NCI-H1417 treated with DMSO at 0.1 percent for 48 hours (cell line): ENCODE results near the gene TACC3.
"Not testable (repeated sequence)": the region's sequence is repeated elsewhere in the genome, so short reads cannot be mapped to it uniquely, and the experiment has no call there.

ENCODE experiments used
- DNase-seq: peaks from one replicate; lab custom pipeline; 2025; lab: John Stamatoyannopoulos, UW

The TACC3 gene

GRCh38 chr4:1721003-1721665 lies at the start of gene TACC3, which contains the start of gene TMEM129:
TSS of gene TACC3 (plus strand) at chr4:1721521. CDS start at chr4:1723422, 1,901 bp downstream.
TSS of gene TMEM129 (minus strand) at chr4:1721323. CDS start at chr4:1720837, 486 bp downstream.
- peak; percentile 76 for DNase-seq

DNA sequence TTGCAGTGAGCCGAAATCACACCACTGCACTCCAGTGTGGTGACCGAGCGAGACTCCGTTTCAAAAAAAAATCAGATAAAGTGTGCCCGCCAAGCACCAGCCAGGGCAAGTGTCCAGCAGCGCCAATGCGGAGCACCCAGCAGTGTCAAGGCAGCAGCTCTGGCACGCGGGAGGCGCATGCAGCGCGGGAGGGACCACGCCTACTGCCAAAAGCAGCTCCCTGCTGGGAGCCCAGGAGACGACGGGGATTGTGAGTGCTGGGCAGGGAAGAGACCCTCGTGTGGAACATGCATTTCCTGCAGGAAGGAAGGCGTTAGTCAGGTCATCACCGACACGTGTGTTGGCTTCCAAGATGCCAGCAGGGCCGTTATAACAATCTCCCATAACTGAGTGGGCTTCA lies 47.6 kb upstream of the TACC3 start:
- DNase-seq, result no peak

DNA sequence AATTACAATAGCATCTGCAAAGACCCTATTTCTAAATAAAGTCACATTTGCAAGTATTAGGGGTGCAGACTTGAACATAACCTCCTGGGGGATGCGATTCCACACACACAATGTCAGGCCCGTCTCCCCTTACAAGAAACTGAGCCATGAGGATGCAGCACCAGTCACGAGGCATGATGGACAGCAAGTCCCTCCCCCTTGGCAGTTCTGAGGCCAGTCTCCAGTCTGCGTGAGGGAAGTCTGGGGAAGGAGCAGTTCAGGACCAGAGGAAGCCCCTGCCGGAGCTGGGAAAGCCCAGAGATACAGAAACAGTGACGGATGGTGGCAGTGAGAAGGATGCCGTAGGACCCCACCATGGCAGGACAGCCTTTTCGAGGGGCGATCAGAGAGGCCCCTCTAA lies 46.6 kb upstream of the TACC3 start:
- DNase-seq, result no peak

GRCh38 chr4:1675136-1675801 lies 46.1 kb upstream of the TACC3 start:
- no peak for DNase-seq

GRCh38 chr4:1675802-1676137 lies 45.6 kb upstream of the TACC3 start:
- DNase-seq, result no peak

DNA sequence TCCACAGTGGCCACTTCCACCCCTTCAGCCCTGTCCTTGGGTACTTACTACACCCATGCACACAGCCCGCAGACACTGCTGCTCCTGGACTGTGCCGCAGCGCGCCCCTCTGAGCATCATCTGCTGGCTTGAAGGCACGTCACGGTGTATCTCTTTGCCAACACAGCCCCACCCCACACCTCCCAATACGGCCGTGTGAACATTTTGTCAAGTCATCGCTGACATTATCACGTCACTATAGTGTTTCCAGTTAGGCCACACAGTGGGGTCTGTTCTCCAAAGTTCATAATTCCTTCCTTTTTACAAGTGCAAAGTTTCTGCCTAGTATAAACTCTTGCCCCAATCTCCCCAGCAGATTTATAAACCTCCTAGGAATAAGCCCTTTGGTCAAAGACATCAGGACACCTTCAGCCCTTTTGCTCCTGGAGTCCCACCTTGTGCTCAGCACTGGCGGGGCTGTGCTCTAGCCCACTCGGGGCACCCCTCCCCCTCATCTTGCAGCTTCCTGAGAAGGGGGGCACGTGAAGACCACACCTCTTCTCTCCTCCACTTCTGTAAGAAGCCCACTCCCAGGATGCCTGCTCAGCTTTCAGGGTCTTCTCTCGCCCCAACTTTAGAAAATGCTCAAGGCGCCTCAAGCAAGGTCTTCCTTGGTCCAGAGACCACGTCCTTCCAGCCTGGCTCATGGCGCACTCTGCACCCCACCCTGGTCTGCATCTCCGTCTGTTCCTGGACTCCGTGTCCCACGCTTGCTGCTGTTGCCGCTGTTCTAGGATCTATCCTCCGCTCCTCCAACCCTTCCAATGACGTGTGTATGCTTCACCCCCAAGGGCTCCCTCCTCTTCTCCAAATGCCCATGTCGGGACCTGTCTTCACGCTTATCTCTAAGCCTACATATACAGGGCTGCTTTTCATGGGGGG lies 44.5 kb upstream of the TACC3 start:
- no peak for DNase-seq

DNA sequence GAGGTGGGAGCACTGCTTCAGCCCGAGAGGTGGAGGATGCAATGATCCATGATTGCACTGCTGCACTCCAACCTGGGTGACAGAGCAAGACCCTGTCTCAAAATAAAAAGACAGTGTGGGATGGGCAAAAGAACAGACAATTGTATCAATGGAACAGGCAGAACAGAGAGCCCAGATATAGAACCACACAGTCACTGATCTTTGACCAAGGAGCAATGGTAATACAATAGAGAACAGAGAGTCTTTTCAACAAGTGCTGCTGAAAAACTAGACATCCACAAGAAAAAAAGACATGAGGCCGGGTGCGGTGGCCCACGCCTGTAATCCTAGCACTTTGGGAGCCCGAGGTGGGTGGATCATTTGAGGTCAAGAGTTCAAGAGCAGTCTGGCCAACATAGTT lies 43.1 kb upstream of the TACC3 start:
- DNase-seq, result no peak

DNA sequence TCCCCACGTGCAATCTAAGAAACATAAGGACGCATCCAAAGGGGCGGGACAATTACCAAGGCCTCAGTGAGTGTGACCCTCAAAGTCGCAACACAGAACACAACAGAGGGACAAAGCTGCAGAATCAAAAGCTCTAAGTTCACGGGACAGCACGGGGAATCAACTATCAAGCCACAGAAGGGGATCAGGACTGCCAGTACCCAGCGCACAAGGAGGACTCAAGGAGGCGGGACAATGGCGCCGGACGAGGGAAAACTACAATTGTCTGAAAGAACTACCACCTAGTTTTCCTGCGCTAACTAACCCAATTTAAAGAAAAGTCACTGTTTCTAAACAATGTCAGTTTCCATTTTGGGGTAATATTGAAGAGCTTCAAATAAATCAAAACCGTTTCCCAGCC lies 38.5 kb upstream of the TACC3 start:
- no peak for DNase-seq

DNA sequence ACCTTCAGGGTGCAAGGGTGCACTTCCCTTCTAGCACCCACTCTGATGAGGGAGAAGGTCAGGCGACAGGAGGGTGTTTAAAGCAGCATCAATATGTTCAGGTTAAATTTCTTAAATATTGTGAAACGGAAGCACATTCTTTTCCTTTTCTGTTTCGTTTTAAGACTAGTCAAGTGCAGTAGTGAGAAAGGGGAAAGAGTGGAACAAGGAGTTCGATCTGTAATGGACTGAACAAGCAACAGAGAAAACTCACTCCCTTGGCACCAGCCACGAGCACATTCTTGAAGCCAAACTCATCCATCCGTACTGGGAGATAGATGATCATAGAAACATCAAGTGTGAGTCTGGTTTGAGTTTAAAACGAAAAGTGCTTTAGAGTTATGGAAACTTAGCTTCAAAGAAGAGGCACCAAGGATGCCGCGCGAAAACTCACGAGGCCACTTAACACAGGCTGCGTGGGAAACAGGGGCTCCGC lies 38.0 kb upstream of the TACC3 start:
- DNase-seq, result no peak

DNA sequence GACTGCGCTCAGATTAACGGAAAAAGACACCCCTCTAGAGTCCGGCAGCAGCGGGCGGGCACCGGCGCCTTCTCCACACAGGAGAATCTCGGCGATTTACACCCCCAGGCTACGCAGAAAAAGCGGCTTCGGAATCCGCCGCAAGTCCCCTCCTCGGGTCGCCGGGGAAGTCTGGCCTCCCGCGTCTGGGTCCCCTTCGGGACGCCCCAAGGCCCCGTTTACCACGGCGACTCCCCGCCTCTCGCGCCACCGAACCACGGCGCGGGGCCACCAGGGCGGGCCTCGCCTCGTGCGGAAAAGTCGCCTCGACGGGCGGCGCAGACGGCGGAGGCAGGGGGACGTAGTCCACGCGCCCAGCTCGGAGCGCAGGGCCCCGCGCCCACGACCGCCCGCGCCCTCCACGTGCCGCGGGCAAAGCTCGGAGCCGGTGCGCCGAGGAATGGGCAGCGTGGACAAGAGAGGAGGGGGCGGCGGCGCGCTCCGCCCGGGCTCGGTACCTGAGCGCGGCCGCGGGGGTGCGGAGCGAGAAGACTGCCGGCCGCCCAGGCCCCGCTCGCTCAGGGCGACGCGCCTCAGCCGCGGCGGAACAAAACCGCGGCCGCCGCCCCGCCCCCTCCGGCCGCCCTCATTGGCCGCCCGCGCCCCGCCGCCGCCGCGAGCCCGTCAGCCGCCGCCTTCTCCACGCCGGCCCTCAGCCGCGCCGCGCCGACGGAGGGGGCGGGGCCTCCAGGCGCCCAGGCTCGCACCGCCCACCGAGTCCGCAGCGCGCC lies 37.4 kb upstream of the TACC3 start, which contains the start of gene FAM53A:
FAM53A (minus strand) TSS at position 578 of the 770 bp plus-strand sequence. CDS start 15,572 bp downstream, outside the sequence.
- DNase-seq, result peak; percentile 36

DNA sequence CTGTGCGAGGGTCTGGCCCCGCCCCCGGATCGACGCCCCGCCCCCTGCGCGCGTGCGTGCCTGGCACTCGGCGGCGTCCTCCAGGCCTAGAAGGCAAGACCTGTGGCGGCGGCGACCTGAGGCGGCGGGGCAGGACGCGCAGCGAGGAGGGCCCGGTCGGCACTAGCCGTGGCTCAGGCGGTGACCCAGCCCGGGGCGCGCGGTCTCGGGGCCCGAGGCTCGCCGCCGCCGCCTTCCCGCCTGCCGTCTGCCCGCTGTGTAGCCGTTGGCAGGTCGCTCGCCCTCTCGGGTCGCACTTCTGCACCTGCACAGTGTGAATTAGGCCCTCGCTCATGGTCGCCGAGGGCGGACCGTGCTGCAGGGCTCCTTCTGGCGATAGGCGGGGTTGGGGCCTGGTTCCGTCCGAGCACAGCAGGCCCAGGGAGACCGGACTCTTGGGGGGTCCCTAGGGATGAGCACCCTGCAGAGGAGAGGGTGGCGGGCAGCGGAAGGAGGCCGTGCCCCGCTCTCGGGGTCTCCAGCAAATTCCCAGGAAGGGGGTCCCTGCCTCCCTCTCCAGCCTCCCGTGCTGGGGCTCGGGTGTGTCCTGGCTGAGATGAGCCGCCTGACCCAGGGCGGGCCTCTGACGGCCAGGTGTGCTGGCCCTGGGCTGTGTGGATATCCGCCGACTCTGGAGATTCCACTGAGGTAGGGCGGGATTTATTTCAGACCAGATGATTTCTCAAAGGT lies 36.7 kb upstream of the TACC3 start:
- DNase-seq, result no peak

DNA sequence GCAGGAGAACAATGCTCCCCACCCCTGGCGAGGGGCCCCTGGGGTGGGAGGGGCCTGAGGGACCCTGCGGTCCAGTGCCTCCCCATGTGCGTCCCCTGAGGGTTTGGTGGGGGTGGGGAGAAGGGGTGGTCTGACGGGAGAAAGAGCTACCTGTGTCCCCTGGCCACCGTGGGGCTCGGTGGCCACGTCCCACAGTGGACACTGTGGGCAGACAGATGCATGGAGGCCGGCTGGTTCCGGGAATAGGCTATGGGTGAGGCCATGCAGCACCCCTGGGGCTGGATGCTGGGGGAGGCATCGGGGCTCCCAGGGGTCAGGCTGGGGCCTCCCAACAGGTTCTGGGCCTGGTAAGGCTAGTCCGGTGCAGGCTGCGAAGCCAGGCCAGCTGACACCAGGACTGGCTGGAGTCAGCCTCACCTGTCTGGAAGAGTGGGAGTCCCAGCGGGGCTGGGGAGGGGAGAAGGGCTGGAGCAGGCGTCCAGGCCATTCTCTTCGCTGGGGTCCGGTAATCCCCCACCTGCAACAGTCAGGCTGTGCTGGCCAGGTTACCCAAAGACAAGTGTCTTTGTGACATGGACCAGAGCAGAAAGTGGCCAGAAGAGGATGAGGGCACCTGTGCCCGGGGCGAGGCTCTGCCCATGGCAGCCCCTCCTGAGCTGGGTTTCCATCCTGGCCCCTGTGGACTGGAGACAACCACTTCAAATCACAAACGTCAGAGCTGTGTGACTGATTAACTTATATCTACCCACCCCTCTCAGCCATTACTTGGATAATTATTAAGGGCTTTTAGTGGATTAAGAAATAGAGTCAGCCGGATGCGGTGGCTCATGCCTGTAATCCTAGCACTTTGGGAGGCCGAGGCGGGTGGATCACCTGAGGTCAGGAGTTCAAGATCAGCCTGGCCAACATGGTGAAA lies 35.8 kb upstream of the TACC3 start:
- no peak for DNase-seq

DNA sequence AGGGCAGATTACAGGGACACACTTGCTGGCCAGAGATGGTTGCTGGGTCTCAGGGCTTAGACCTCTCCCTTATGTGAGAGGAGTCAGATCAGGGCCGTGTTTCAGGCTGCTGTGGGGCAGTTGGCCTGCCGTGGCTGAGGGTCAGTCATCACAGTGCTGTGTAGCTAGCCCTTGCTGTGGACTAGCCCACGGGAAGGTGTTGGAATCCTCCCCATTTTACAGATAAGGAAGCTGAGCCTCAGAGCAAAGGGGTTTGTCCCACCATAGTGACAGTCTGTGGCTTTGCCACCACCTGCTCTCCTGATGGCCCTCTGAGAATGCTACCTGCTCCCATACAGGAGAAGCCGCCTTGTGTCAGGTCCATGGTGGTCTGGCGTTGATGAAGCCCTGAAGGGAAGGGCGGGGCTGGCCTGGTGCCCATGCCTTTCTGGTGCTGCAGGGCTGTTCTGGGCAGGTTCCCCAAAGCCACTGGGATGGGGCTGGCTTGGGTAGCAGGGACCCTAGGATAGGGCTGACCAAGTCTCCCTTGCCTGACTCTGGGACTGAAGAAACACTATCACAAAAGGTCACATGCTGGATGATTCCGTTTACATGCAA lies 34.8 kb upstream of the TACC3 start:
- no peak for DNase-seq

DNA sequence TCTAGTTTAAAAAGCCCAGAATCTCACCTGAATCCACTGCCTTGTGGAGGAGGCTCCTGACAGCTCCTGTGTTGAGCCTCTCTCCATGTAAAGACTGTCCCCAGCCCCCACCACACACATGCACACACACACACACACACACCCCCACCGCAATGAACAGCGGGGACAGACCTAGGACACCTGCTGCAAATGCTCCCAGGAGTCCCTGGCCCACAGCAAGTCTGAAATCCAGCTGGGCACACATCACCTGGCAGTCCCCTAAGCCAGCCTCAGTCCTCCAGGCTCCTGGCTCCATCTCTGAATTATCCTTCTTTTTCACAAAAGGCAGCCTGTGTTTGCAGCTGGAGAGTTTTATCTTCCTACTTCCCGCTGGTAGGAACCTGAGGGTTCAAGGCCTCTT lies 30.6 kb upstream of the TACC3 start:
- DNase-seq, result no peak

DNA sequence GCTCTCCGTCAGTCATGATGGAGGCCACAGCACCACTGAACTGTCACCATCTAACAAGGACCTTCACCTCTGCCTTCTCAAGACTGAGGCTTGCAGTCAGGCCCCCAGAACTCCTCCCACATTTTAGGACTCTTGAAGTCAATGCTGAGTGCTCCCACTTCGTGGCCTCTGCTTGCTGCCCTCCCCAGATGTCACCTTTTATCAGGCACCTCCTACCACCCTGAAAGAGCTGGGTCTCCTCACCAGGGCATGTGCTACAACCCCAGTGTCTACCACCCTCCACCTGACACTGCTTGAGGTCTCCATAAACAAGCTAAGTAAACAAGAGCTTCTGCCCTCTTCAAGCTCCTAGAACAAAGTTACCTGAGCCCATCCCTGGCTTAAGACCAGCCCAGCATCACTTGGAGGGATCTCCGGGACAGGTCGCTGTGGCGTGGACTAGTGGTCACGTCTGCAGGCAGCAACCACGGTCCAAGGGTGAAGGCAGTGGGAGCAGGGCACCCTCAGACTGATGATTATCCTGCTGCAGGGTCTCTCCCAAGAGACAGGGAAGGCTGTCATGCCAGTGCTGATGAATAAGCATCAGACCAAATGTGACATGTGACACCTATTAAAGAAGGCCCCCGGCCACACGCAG lies 29.5 kb upstream of the TACC3 start:
- no peak for DNase-seq

- DNase-seq, result peak; percentile 15
These were observed 28.0 kb upstream of the TACC3 start for GRCh38 chr4:1693131-1693896.

DNA sequence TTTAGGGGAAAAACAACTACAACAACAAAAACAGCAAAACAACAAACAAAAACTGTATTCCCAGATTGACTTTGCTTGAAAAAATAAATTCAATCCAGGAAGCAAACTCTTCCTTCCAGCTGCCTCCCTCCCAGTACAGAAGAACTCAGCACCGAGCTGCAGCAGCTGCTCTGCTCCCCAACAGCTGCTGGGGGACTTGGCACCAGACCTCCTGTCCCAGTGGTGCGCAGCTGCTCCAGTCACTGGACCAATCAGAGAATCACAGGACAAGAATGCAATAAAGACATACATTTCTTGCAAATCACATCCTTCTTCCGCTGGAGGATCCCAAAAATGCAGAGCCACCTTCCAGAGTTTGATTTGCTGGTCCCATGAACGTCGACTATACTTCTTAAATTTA lies 25.4 kb upstream of the TACC3 start:
- no peak for DNase-seq

DNA sequence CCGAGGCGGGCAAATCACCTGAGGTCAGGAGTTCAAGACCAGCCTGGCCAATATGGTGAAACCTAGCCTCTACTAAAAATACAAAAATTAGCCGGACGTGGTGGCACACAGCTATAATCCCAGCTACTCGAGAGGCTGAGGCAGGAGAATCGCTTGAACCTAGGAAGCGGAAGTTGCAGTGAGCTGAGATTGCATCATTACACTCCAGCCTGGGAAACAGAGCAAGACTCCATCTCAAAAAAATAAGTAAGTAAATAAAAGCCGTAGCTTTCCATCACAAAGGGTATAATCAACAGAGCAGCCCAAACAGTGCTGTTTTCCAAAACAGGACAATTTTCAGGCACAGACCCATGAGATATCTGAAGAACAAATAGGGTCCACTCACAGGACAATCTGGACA lies 19.6 kb upstream of the TACC3 start:
- not testable (repeated sequence) for DNase-seq
